ENCODE data around the gene SMARCD1.

- TF ChIP-seq EP300 (IDR thresholded peaks at IDR 0.05) (no peak), POLR2A (IDR thresholded peaks at IDR 0.05) (no peak)
- TF ChIP-seq, protein P1, sequence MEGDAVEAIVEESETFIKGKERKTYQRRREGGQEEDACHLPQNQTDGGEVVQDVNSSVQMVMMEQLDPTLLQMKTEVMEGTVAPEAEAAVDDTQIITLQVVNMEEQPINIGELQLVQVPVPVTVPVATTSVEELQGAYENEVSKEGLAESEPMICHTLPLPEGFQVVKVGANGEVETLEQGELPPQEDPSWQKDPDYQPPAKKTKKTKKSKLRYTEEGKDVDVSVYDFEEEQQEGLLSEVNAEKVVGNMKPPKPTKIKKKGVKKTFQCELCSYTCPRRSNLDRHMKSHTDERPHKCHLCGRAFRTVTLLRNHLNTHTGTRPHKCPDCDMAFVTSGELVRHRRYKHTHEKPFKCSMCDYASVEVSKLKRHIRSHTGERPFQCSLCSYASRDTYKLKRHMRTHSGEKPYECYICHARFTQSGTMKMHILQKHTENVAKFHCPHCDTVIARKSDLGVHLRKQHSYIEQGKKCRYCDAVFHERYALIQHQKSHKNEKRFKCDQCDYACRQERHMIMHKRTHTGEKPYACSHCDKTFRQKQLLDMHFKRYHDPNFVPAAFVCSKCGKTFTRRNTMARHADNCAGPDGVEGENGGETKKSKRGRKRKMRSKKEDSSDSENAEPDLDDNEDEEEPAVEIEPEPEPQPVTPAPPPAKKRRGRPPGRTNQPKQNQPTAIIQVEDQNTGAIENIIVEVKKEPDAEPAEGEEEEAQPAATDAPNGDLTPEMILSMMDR (IDR thresholded peaks at IDR 0.05), result no peak
Observed at GRCh38 chr12:50077099-50077498, 8.0 kb upstream of the SMARCD1 start.
